PC-9 (cell line): Measurements from ENCODE around the gene KCNJ5. TPM values are rescaled to one million over a fixed set of nuclear protein-coding genes. Genes with fewer than 3 reads are reported as not detected.

Source experiments
- BruUV-seq: library from RNA; stranded (reverse); fragments of 400-500 nt; replicated peaks from 2 replicates; lab custom pipeline; 2021; lab: Mats Ljungman, UMichigan
- CTCF ChIA-PET: fragments of 300-600 bp; sonication (Branson Sonifier 250); formaldehyde crosslinking; loops from one replicate; lab custom pipeline; 2022; ENCODE audit warnings: antibody characterized with exemption; lab: Charles Lee
- POLR2A ChIA-PET: fragments of 300-600 bp; sonication (Branson Sonifier 250); formaldehyde crosslinking; loops from one replicate; lab custom pipeline; 2022; ENCODE audit warnings: antibody characterized with exemption; ENCODE audit not compliant: unreplicated experiment; lab: Charles Lee
- DNase-seq, 2 experiments: peaks; one replicate each; pipeline versions ENCODE4 v3.0.0 to v3.0.0-alpha.2; 2015 to 2022; ENCODE audit warnings: mixed read lengths in 1 of 2
- H2AFZ ChIP-seq: fragments of 200-600 bp; sonication (generic); 2 replicates; pipeline ENCODE4 v1.8.1; 2017; ENCODE audit warnings: antibody characterized with exemption
- H3F3A ChIP-seq: fragments of 200-600 bp; sonication (generic); 2 replicates; pipeline ENCODE4 v1.8.1; 2017; ENCODE audit warnings: antibody characterized with exemption, mild to moderate bottlenecking, low read depth; ENCODE audit not compliant: insufficient read depth
- H3K27ac ChIP-seq: fragments of 200-600 bp; sonication (generic); 2 replicates; pipeline ENCODE4 v1.6.1; 2016; ENCODE audit warnings: mixed run types
- H3K27me3 ChIP-seq: fragments of 200-600 bp; sonication (generic); 2 replicates; pipeline ENCODE4 v1.6.1; 2016; ENCODE audit warnings: low read depth, mixed run types; ENCODE audit not compliant: insufficient read depth
- H3K36me3 ChIP-seq: fragments of 200-600 bp; sonication (generic); 2 replicates; pipeline ENCODE4 v1.6.1; 2016; ENCODE audit warnings: low read depth, mixed run types
- H3K4me1 ChIP-seq: fragments of 200-600 bp; sonication (generic); replicated peaks from 2 replicates; pipeline ENCODE4 v1.6.1; 2016; ENCODE audit warnings: mixed run types; ENCODE audit not compliant: insufficient read depth
- H3K4me2 ChIP-seq: fragments of 200-600 bp; sonication (generic); 2 replicates; pipeline ENCODE4 v1.6.1; 2017; ENCODE audit warnings: mixed run types
- H3K4me3 ChIP-seq: fragments of 200-600 bp; sonication (generic); 2 replicates; pipeline ENCODE4 v1.6.1; 2016; ENCODE audit warnings: mixed run types
- H3K79me2 ChIP-seq: fragments of 200-600 bp; sonication (generic); 2 replicates; pipeline ENCODE4 v1.6.1; 2017; ENCODE audit warnings: low read depth, mixed run types
- H3K9me2 ChIP-seq: fragments of 200-600 bp; sonication (generic); 2 replicates; pipeline ENCODE4 v1.8.1; 2017; ENCODE audit warnings: mild to moderate bottlenecking; ENCODE audit not compliant: insufficient read depth
- H3K9me3 ChIP-seq: fragments of 200-600 bp; sonication (generic); 2 replicates; pipeline ENCODE4 v1.8.1; 2016; ENCODE audit warnings: low read depth; ENCODE audit not compliant: insufficient read depth
- H4K20me1 ChIP-seq: fragments of 200-600 bp; sonication (generic); 2 replicates; pipeline ENCODE4 v1.8.1; 2017; ENCODE audit not compliant: insufficient read depth
- CTCF ChIP-seq: fragments of 200-600 bp; sonication (generic); conservative IDR thresholded peaks from 2 replicates; pipeline ENCODE4 v1.6.1; 2017; ENCODE audit warnings: mixed run types, antibody characterized with exemption, mild to moderate bottlenecking, moderate library complexity
- EZH2 ChIP-seq: fragments of 200-600 bp; sonication (generic); IDR thresholded peaks from 2 replicates; pipeline ENCODE4 v1.8.0; 2017; ENCODE audit warnings: antibody characterized with exemption, low read depth
- intact Hi-C: fragments of 100-400 bp; cut with micrococcal nuclease; formaldehyde crosslinking; loops from one replicate; pipeline ENCODE4 v1.10.0; 2022; ENCODE audit not compliant: unreplicated experiment
- total RNA-seq: library from RNA; stranded (reverse); gene quantifications from 2 replicates; pipeline ENCODE4 v1.2.3, GENCODE V29; 2021

KCNJ5 gene
- total RNA-seq, 1 experiment from 2014 or later, result 0.11 TPM

- Histone ChIP-seq H3K4me2 (no peak overlapping the region), H3K36me3 (no peaks in the 10 kb centered on the region), H3K4me1 (no peaks in the 10 kb centered on the region), H3K27ac (no peak overlapping the region), H3K9me3 (no peaks in the 10 kb centered on the region), H3K4me3 (no peak overlapping the region), H2AFZ (no peak overlapping the region), H3K79me2 (no peaks in the 10 kb centered on the region), H3K9me2 (no peaks in the 10 kb centered on the region), H4K20me1 (no peaks in the 10 kb centered on the region), H3K27me3 (peaks cover 29% of the 10 kb centered on the region; the same call in 1 of the 2 replicates), H3F3A (no peaks in the 10 kb centered on the region)
- TF ChIP-seq EZH2 (no peak), CTCF (peak; percentile 44; the same call in 1 of the 2 replicates)
- no TSS peak for BruUV-seq
- ChIA-PET POLR2A (interaction anchor here (0.6 kb wide), 1 partner anchor 54 kb away, joined by 3 read pairs; no protein-coding TSS in a partner anchor), CTCF (interaction anchor here (0.5 to 3.2 kb wide), 7 partner anchors 22 to 631 kb away, joined by 3 to 29 read pairs (median 4); no protein-coding TSS in a partner anchor)
- intact Hi-C loops, result loop anchor here (5.0 to 10.0 kb wide), 2 partner anchors 486 to 852 kb away; no protein-coding TSS in a partner anchor
- no peak for DNase-seq
These were observed 4.6 kb upstream of the KCNJ5 start for GRCh38 chr11:128886406-128887124.

- Histone ChIP-seq H3K4me3 (no peak overlapping the region), H3K9me3 (no peaks in the 10 kb centered on the region), H3K27ac (no peak overlapping the region), H3K79me2 (no peaks in the 10 kb centered on the region), H3K4me1 (no peaks in the 10 kb centered on the region), H2AFZ (no peak overlapping the region), H4K20me1 (no peaks in the 10 kb centered on the region), H3K27me3 (peaks cover 19% of the 10 kb centered on the region; the same call in 1 of the 2 replicates), H3K9me2 (no peaks in the 10 kb centered on the region), H3K4me2 (no peak overlapping the region), H3K36me3 (no peaks in the 10 kb centered on the region), H3F3A (no peaks in the 10 kb centered on the region)
- DNase-seq, result no peak
- CTCF ChIA-PET, result interaction anchor here (1.3 kb wide), 1 partner anchor 68 kb away, joined by 3 read pairs; no protein-coding TSS in a partner anchor
- POLR2A ChIA-PET, result interaction anchor here (0.6 to 0.7 kb wide), 2 partner anchors 15 to 53 kb away, joined by 3 to 5 read pairs; no protein-coding TSS in a partner anchor
- no TSS peak for BruUV-seq
- intact Hi-C loops, result loop anchor here (5.0 to 10.0 kb wide), 2 partner anchors 484 to 854 kb away; no protein-coding TSS in a partner anchor
- TF ChIP-seq EZH2 (no peak), CTCF (no peak)
These were observed 2.8 kb upstream of the KCNJ5 start for GRCh38 chr11:128888034-128888985.

- Histone ChIP-seq H3K4me3 (no peak overlapping the region), H3K9me2 (no peaks in the 10 kb centered on the region), H3F3A (no peaks in the 10 kb centered on the region), H3K9me3 (no peaks in the 10 kb centered on the region), H3K36me3 (no peaks in the 10 kb centered on the region), H2AFZ (no peak overlapping the region), H3K79me2 (no peaks in the 10 kb centered on the region), H4K20me1 (no peaks in the 10 kb centered on the region), H3K4me1 (no peaks in the 10 kb centered on the region), H3K27ac (no peak overlapping the region), H3K27me3 (peaks cover 19% of the 10 kb centered on the region; the same call in 1 of the 2 replicates), H3K4me2 (peak overlapping the region; percentile 76; the same call in 1 of the 2 replicates)
- intact Hi-C loops, result loop anchor here (5.0 to 10.0 kb wide), 2 partner anchors 483 to 855 kb away; no protein-coding TSS in a partner anchor
- CTCF ChIA-PET, result no interaction called here
- DNase-seq, result no peak
- POLR2A ChIA-PET, result no interaction called here
- BruUV-seq, result no TSS peak
- TF ChIP-seq CTCF (no peak), EZH2 (no peak)
These were observed 1.4 kb upstream of the KCNJ5 start for GRCh38 chr11:128889657-128890213.
